Suppressor macrophage (primary cell): Measurements from ENCODE around the gene COL4A2.

ENCODE experiments used
- DNase-seq, 4 experiments: peaks; one replicate each; pipeline ENCODE4 v3.0.0-alpha.2; 2020 to 2022
- total RNA-seq, 17 experiments: gene quantifications; one replicate each; lab custom pipeline; 2026; ENCODE audit warnings: mixed read lengths in 6 of 17, inconsistent platforms in 3 of 17; lab: John Stamatoyannopoulos, UW

Gene COL4A2
- 0.40 to 16.5 (median 1.4) reads per million in 17 experiments for total RNA-seq

DNA sequence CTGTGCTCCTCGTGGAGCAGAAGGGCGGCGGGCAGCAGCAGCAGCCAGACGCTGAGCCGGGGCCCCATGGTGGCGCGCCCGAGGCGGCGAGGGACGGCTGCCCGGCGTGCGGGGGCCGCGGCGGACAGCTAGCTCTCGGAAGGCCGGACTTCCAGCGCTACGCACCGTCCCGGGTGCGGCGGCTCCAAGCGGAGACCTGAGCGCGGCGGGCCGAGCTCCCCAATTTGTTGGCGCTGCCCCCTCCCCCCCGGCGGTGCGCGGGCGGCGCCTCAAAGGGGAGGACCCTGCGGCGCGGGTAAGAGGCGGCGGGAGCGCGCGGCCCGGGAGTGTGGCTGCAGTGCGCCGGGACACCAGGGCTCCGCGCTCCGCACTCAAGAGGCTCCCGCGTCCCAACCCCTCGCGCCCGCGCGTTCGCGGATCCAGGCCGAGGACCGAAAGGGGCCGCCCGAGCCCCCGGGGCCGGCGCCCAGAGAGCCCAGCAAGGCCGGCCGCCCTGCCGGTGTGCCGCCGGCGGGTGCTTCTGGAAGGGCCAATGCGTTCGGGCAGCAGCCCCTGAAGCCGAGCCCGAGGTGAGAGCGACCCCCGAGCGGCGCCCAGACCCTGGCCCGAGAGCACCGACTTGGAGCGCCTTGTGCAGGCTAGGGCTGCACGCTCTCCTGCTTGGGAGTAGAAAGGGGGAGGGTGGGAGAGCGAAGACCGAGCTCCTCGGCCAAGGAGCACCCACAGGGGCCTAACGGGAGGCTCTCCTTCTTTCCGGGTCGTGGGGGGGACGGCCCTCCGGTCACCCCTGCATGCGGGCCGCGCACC, at the start of gene COL4A2, which contains the start of gene COL4A1:
TSS of gene COL4A2 (plus strand) at position 325 of the 807 bp plus-strand sequence. CDS start 620 bp downstream, outside the sequence.
TSS of gene COL4A1 (minus strand) at position 198 of the 807 bp plus-strand sequence. CDS start at position 68, 130 bp downstream.
- peak in 1 of 4 experiments; percentile 17 for DNase-seq

DNA sequence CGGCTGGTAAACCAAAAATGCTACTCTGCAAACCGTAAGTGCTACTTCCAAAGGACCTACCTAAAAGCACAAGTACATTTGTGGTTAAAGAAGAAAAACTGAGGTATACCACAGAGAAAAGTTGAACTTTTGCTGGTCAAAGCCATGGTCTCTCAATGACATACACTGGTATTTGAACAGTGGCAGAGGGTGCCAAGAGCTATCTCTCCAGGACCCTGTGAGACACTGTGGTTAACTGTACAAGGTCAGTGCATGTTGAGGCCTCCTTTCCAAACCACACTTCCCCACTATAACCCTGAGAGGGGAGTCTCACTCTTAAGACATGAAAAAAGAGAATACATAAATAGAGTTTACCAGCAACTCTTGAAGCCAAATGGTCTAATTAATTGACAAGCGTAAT, 49.7 kb upstream of the COL4A2 start:
- no peak for DNase-seq

DNA sequence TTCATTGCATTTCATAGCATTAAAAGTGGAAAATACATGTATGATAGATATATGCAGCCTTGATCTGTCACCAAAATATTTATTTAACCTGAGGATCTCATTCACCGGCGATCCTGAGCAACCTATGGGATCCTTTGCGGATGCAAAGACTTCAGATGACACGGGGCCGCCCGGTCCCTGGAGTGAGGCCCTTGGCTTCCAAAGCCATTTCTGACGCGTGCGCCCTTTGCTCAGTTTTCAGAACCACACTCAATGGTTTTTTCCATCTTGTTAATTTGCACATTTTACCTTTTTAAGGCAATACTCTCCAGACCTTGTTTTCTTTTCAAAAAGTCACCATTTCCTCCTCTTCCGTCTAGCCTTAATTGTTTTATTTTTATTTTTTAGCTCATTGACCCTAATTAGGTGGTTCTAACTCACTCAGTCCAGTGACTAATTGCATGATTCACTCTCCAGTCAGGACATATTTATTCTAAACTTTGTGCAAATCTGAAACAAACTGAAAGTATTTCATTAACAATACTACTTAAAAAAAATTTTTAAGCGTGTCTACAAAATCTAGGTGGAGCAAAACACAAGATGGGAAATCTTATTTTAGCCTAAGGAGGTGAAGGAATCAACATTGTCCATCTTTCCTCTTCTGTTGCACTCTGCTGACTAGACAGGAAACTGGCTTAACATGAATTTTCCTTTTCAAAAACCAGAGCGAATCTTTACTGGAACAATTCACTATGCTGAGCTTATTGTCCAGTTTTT, 48.0 kb upstream of the COL4A2 start:
- no peak for DNase-seq

DNA sequence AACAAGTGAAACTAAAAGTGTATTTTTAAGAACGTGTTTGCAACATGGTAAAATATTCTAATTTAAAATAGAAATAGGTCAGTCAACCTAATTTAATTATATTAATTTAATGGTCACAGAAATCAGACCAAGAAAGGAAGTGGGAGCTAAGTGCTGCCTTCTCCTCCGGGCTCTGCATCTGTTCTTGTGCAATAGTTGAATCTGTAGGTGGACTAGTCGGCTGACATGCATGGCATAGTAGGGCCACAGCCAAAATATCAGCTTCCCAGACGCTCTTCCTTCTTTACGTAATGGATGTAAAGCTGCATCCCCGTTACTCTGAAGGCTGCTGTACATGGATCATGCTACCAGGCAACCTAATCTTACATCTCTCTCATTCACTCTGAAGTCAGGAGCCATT, 47.4 kb upstream of the COL4A2 start:
- no peak for DNase-seq

DNA sequence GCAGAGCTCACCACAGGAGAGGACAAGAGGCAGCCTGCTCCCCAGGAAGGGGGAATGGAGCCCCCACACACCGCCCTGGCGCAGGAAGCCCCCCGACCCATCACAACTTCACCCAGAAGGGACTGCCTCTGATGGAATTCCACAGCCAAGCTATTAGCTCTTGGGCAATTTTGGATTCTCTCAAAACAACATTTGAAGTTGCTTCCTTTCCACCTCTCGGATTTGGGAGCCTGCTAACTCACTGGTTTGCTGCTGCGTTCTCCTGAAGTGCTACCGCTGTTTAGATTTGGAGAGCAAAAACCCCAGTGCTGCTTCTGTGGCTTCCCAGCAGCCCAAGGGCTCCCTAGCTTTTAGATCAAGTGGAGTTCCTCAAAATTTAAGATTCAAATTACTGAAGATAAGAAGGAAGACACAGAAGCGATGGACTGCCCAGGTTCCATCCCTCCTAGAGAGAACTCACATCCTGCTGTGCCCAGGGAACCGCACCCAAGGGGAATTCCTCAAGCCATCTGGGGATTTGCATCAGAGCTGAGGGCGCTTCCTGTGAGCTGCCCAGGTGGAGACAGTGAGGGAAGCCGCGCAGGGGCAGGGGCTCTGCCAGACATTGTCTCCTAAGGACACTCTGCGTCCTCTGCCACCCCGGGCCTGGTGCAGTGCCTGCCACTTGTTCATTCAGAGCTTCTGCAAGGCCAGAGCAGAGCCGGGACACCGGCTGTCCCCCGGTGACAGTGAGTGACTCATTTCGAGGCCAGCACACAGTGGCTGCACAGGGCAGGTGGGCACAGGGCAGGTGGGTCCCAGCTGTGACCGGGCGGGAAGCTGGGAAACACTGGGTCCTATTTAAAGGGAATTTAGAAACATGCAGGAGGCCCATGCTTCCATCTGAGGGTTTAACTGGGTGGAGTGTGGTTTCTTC, 45.7 kb upstream of the COL4A2 start:
- DNase-seq: no peak

DNA sequence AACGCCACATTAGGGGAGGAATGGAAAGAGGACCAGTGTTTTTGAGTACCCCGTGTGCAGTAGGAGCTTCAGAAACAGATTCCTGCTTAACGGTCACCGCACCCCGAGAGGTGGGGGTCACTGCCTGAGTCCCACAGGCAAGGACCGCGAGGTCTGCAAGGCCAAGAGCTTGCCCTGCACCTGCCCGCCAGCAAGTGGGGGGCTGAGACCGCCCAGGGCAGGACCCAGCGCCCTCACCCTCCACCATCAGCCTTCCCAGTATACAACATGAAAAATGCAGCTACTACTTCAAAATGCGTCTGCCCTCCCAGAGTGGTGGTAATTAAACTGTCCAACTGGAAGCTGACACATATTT, 45.0 kb upstream of the COL4A2 start:
- no peak for DNase-seq

DNA sequence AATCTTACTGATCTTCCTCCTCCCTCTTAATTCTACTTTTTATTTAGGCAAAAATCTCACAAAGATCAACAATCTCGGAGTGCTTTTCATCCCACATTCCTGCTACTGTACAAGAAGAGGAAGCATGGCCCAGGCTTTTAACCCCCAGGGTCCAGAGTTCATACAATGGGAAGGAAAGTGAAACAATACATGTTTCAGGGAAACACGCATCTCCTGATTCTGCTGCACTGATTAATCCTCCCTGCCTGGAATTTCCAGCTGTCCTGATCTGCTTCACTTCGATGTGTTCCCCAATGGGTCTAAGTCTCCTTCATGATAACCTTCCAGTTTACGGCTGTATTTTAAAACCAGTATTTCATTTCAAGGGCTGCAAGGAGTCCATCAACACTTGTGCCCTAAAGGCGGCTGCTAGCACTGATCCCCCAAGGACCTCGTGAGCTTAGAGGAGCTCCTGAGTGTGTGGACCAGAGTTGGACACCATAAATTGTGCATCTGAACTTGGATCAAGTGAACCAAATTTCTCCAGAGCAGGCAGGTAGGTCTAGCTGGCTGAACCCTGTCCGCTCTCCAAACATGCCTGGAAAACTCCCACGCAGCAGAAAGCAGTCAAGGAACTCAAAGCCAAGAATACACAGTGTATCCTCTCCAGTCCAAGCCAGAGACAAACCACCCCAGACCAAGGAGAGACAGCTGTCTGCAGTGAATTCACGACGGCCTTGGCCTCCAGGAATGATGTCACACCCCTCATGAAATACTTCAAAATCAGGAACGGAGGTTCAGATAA, 44.4 kb upstream of the COL4A2 start:
- no peak for DNase-seq

DNA sequence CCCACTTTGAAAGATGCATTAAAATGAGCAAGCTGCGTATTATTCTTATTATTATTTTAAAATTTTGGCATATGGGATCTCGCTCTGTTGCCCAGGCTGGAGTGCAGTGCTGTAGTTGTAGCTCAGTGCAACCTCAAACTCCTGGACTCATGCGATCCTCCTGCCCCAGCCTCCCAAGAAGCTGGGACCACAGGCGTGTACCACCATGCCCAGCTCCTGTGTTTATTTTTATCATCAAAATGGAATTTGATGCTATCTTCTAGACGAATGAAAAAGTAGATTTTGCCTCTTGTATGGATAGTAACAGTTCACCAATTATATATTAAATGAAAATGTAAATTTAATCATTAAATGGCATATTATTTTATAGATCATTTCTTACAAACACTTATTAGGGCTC, 43.7 kb upstream of the COL4A2 start:
- DNase-seq: no peak

DNA sequence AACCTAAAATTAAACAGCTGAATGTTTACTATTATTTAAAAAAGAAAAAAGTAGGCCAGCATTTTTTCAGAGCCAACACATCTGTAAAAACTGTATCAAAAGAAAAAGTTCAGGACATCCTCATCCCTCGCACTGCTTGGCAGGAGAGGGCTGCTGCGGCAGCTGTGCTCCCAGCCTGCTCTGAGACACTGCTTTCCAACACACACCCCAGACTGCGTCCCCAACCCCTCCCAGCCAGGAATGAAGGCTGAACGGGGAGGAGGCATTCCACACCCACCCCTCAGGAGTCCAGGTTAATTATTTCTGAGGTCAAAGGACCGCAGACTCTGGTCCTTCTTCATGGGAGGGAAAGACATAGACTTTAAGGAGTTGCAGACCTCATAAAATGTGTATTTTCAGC, 43.2 kb upstream of the COL4A2 start:
- no peak for DNase-seq

DNA sequence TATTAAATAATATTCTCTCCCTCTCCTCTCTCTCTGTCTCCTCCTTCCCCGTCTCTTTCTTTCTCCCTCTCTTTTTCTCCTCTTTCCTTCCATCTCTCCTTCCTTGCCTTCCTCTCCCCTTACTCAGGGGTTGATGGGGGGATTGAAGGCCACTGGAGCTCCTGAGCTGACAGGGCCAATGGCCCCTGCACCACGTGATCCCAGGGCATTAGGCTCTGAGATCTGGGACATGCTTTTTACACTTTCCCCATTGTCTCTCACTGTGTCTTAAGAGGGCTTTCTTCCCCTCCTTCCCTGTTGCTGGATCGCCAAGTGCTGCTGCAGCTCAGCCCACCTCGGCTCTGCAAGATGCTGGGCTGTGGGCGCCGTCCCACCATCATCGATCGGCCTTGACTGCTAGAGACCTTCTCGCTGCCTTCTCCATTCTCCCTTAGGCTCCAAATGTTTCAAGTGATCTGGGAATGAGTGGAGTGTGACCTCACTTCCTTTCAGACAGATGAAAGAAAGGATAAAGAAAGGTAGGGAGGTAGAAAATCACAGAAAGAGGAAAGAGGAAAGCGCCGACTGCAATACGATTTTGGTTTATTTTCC, 42.3 kb upstream of the COL4A2 start:
- no peak for DNase-seq

DNA sequence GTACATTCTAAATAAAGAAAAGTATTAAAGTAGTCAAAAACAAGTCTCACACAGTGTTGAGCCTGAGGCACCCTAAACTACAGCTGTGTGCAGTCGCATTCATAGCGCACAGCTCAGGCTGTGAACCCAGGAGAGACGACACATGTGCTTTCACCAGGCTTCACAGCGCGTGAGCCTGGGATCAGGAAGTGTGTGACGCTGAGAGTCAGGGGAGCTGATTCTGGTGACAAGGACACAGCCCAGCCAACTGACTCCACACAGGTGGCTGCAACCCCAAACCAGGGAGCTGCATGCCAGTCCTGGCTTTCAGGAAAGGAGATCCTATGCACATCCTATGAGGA, 41.8 kb upstream of the COL4A2 start:
- DNase-seq: no peak

DNA sequence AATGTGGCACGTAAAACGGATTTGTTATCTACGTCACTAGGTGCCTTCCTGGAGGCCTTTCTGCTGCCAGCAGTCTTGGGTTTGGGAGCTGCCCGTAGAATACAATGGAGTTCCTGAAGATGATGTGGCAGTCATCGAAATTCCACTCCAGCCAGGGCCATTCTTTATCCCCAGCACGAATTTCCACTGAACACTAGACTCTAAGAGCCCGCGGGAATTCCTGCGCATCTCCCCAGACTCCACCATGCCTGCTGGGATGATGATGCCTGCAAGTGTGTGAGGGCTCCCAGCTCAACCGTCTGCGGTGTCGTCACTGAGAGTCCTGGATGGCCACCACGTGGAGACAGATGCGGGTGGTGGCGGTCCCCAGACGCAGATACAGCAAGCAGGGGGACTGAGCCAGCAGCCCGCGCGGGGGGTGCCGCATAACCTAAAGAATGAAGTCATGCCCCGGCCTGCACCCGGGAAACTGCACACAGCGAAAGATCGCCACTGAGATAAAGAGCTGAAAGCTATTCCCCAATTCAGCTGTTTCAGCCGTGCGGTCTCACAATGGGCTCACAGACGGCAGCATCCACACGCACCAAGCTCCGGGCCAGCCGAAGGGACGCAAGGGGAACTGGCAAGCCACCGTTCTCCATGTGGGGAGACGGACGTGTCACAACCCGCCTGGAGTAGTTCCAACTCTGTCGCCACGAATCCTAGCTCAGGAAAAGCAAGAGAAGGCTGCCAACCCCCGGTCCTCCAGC, 41.2 kb upstream of the COL4A2 start:
- no peak for DNase-seq

DNA sequence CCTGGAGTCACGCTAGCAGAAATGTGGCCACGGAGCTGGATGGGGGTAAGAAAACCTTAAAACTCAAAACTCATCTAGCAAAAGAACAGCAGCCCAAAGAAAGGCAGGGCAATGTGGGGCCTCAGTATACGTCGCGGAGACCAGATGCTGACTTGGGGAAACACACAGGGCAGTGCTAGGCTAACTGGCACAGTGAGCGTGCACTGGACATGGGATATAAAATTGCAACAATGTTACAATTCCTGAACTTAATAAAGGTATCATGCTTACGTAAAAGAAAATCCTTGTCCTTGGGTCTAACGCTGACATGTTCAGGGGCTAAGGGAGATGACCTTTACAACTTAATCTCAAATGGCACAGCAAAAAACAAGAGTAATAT, 40.7 kb upstream of the COL4A2 start:
- DNase-seq: no peak

DNA sequence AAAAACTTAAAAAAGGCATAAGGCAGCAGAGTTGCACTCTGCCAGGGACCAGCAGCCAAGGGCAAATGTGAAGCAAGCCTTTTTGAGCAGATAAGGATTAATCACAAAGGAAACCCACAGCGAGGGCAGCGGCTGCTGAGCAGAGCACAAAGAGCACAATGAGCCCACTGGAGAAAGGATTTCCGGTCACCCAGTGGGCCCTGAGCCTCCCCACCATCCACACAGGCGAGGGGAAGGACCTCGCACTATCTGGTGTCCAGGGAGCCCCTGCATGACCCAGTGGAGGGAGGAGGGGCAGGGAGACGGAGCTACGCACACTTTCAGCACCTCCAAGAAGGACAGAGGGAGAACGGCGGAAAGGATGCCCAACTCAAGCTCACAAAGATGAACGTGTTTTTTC, 40.1 kb upstream of the COL4A2 start:
- DNase-seq: no peak

DNA sequence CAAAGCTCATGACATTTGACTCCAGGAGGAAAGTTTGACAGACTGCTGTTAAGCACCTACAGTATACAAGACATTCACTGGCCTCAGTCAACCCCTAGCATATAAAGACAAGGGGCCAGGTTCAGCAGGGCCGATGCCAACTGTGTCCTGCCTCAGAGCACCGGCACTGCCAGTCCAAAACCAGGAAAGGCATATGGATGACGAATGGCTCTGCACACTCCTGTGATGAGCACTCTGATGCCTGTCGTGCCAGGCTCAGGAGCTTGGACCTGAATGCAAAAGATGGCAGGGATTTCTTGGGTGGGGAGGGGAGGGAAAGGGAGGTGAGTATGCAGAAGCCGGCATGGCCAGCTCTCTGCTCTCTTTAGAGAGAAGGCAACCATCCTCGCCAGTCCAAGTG, 39.0 kb upstream of the COL4A2 start:
- DNase-seq: no peak

DNA sequence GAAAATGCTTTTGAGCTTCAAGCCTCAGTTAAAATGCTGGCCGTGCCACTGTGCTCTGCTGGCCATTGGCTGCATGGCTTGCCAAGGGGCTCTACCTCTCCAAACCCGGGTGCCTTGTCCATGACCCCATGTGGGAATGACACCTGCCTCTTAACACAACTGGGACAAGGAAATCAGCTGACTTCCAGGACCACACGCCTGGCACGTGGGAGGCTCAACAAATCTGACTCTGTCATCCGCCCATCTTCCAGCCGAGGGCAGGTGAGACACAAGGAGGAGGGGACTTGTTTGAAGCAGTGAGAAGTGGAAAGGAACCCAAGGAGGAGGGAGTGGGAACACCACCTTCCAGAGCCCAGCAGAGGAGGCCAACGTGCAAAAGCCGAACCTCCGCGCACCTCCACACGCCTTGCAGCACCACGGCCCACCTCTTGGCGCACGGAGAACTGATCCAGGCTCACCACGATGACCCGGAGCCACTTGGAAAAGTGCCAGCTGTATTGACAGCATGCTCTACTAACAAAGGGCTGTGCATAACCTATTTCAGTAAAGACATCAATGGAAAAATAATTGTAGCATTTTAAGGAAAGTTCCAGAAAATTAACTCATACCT, 38.4 kb upstream of the COL4A2 start:
- DNase-seq: no peak

DNA sequence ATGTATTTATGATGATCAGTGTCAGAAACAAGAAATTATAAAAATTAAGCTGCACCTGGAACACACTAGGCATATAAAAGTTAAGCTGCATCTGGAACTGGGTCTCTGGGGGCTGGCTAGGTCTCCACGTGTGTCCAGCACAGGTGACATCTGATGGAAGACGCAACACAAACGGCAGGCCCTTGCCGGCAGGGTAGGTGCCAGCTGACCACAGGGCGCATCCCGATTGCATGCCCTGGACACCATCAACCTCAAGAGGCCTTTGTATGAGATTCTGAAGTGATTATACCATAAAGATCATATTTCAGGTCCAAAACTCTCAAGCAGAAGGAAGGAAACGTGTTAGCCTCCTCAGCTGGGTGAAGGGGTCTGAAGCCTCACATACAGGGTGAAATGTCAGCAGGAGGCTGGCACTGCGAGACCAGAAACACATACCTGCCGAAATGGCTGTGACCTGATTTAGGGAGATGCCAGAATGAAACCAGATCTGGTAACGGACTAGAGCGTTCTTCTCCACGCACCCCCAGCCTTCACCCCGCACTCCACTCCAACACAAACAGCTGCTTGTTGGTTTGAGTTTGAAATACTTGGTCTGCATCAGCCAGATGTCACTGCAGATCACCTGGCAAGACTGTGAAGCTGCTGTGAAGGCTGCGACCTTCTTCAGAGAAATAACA, 37.4 kb upstream of the COL4A2 start:
- DNase-seq: no peak

DNA sequence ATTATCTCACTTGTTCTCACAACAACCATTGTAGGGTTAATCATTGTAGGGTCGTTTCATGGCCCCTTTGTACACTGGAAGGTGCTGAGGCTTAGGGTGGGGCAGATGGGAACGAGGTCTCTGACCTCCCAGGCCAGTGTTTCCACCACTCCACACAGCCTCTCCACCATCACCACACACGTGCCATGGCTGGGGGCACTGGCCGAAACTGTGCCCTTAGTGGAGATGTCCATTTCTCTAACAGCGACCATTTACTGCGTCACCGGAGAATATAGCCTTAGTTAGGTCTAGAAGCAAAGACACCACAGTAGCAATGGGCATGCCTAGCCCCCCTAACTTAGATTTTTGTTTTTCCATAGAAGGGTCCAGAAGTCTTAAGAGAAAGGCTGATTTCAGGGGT, 36.6 kb upstream of the COL4A2 start:
- DNase-seq: no peak

DNA sequence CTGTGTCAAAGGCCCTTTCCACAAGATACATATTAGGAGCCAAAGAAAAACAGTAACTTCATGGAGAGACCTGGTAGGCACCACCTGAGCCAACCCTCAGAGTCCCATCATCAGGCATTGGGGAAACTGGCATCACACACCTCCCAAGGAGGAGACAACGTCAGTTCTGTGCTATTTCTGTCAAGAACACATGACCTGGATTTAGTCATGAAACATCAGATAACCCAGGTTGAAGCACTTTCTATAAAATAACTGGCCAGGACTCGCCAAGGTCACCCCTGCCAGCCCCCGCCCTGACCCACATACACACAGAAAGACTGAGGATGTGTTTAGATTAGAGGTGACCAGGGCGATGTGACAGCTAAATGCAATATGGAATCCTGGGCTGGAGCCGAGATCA, 35.8 kb upstream of the COL4A2 start:
- DNase-seq: no peak

DNA sequence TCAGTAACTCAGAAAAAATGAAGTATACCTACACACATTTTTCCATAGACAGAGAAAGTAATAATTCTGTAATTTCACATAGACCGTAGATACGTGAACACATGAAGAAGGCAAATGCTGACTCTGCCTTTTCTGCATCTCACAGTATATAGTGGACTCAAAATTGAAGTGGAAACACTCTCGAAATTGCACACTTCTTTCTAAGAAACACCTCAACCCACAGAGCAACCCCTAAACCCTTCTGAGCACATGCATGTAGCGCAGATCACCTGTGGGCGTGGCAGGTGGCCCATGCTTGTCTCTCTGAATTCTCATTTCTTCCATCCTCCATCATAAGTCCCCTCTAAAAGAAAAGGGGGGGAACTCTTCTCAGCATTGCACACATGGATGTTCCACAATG, 34.9 kb upstream of the COL4A2 start:
- DNase-seq: no peak
